ENCODE data around the gene JADE2.
"Not testable (repeated sequence)": the region's sequence is repeated elsewhere in the genome, so short reads cannot be mapped to it uniquely, and the experiment has no call there.

Gene JADE2

DNA sequence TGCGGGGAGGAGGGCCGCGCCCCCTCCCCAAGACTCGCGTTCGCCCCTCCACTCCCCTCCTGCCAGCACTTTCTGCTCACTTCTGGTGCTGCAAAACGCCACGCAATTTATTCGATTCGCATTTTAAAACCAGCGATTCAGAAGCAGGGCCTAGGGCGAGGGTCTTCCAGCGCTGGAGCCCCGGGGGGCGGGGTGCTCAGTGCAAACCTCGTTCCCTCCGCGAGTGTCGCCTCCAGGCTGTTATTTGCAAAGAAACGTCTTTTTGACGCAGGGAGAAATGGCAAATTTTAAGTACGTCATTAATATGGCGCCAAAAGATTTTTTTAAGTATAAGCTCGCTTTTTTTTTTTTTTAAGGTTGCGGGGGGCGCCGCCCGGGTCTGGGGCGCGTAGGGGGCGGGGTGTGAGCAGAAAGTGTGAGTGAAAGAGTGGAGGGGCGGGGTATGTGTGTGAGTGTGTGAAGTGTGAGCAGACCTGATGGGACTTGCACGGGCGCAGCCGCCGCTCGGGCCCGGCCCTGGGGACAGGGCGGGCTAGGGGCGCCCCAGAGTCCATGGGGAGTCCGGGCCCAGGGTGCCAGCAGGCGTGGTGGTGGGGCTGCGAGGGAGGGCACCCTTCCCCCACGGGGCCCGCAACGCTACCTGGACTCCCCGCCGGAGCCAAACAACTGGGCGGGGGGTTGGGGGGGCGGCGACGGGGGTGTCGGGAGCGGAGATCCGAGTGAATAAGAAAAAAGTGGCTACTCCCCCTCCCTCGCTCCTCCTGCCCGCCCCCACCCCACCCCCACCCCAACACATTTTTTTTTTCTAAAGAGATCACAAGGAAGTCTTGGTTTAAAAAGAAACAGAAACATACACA is at the start of gene JADE2:
Gene JADE2, plus strand, starts transcription at position 845 of the 857 bp plus-strand sequence. CDS start 10,188 bp downstream, outside the sequence.
- DNase-seq = peak; percentile 79

DNA sequence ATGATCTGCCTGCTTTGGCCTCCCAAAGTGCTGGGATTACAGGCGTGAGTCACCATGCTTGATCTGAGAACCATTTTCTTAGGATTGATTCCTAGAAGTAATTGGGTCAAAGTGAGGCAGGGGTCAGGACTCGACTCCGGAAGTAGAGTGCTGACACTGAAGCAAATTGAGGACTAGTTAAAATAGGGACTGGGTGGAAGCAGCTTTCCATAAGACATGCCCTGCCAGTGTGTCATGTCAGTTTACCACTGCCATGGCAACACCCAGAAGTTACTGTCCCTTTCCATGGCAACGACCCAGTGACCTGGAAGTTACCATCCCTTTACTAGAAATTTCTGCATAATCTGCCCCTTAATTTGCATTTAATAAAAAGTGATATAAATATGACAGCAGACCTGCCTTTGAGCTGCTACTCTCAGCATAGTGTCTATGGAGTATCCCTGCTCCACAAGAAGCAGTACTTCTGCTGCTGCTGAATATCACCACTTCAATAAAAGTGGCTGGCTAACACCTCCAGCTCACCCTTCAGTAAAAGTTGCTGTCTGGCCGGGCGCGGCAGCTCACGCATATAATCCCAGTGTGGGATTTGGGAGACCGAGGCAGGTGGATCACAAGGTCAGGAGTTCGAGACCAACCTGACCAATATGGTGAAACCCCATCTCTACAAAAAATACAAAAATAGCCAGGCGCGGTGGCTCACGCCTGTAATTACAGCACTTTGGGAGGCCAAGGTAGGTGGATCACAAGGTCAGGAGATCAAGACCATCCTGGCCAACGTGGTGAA is 47.8 kb upstream of the JADE2 start:
- DNase-seq = no peak

DNA sequence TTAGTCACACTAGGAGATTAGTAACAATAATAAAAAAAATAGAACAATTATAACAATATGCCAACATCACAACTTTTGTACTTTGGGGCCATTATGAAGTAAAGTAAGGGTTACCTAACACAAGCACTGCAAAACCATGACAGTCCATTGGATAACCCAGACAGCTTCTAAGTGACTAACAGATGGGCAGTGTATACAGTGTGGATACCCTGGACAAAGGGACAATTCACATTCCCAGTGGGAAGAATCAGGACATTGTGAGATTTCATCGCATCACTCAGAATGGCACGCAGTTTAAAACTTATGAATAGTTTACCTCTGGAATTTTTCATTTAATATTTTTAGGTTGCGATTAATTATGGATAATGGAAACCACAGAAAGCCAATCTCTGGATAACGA is 45.6 kb upstream of the JADE2 start:
- DNase-seq = no peak

DNA sequence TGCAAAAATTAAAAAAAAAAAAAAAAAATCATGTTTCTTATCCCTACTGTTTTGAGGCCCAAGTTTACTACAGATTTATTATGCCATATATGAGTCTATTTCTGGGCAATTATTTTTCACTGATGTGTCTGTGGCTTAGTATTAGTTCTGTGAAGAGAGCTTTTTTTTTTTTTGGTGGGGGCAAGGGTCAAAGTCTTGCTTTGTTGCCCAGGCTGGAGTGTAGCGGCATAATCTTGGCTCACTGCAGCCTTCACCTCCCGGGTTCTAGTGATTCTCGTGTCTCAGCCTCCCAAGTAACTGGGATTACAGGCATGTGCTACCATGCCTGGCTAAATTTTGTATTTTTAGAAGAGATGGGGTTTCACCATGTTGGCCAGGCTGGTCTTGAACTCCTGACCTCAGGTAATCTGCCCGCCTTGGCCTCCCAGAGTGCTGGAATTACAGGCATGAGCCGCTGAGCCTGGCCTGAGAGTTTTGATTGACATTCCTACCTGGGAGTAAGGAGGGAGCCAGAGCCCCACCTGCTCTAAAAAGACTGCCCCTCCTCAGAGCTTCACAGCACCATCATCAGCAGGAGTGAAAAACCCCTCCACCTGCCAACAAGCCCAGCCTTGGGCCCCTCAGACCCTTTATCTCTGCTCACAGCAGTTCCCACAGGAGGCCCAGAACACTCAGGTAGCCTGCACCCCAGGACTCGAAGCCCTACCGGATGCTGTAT is 36.1 kb upstream of the JADE2 start:
- no peak for DNase-seq

DNA sequence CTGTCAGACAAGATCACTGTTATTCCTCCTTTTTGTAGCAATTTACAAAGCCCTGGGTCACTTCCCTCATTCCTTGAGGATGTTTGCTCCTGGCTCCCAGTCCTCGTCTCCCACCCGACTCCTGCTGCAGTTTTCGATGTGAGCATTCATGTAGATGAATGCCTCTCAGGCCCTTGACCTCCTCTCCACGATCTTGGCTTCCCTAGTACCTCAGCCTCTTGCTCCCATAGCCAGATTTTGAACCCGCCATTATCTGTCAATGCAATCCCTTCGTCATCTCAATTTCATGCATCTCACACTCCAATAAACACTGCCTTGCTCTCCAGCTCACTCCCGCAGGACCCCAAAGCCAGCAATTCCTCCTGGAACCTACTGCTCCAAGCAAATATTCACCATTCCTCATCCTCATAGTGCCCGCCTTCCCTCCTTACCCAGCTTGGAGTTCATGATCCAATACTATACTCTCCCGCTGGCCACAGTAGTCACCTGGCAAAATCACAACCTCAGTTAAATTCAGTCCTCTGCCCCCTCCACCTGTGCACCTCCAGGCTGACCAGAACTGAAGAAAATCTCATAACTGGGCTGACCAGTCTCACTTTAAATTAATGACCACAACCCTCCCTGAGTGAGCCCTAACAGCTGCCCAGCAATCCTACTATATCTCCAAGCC is 35.1 kb upstream of the JADE2 start:
- no peak for DNase-seq

DNA sequence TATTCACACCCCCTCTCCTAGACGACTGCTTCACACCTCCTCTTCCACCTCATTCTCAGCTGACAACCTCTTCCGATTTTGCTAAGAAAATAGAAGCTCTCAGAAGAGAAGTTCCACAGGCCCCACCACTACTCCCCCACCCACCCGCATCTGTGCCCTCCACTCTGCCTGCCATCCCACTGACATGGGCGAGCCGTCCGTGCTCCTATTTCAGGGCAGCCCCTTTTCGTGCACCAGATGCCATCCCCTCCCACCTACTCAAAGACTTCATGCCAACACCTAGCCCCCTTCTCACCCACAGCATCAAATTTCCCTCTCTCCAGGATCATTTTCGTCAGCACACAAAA is 34.6 kb upstream of the JADE2 start:
- DNase-seq = no peak

DNA sequence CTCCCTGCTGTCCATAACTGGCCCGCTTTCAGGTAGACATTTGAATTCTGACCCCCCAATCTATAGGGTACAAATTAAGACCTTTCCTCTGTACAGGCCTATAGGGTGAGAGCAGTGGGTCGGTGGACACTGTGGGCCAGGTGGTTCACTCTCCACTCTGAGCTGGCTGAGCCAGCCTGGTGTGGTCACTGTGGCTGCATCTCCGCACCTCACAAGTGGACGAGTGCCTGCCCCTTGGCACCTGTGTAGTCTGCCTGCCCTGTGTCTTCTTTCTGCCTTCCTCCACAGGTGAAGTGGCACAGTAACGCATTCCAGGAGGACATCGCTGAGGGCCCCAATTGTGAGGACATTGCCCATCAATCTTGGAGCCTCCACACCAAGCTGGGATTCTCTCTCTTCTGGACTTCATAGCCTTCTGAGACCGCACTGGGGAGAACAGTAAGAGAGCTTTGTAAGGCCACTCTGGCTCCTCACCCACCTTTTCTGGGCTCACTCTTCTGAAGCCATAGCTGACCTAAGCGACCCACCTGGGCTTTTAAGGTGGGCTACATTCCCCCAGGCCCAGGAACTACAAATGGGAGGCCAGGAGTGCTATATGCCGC is 33.5 kb upstream of the JADE2 start:
- no peak for DNase-seq

DNA sequence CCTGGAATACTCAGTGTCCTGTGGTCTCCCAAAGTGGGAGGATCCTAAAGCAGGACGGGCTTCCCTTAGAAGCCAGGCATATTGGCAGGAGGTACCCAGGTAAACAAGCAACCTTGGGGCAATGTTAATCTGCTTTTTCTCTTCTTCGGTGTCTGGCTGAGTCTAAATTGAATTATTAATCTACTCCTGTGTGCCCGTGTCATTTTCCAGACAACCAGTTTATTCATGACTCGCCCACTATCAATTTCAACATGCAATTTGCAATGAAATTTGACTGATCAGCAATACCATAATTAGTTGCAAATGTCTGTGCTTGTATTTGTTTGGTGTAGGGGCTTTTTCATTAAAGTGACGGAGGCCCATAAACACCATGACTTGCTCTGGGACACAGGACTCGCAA is 32.9 kb upstream of the JADE2 start:
- no peak for DNase-seq

DNA sequence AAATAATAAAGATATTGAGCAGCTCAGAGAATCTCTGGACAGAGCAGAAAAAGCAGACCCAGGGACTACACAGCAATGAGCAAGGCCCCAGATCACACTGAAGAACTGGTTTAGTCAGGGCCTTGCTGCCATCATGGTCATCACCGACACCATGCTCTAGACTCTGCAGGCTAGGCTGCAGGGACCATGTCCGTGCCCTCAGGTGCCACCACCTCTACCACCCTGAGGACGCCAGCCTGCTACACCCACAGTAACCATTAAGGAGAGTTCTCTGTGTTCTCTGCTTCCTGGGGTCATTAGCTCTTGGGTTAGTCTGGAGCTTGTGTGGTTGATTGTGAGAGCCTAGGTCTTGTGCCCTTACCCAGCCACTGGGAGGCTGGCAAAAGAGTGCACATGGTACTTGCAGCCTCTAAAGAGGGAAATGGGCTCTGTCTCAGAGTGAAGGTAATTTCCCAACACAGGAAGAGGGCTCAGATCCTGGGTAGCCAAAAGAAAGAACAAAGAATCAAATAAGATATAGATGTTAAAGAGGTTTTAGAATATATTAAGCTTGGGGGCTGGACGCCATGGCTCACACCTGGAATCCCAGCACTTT is 31.9 kb upstream of the JADE2 start:
- DNase-seq = no peak

DNA sequence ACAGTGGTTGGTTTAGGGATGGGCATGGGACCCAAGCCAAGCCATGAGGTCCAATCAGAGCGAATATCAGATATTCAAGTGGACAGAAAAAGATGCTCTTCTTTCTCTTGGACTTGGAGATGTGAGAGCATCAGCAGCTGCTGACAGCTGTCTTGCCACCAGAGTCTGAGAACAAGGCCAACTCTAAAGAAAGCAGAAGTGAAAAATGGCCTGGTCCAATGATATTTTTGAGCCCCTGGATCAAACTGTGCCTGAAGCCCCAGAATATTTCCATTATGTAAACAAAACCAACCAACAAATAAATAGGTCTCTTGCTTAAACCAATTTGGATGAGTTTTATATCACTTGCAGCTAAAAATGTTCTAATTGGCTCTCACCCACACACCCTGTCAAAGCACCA is 30.7 kb upstream of the JADE2 start:
- DNase-seq = no peak

DNA sequence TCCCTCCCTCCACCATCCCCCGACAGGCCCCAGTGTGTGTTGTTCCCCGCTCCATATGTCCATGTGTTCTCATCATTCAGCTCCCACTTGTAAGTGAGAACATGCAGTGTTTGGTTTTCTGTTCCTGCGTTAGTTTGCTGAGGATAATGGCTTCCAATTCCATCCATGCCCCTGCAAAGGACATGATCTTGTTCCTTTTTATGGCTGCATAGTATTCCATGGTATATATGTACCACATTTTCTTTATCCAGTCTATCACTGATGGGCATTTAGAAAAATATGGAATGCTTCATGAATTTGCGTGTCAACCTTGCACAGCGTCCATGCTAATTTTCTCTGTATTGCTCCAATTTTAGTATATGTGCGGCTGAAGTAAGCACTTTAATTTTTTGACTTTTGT is 25.6 kb upstream of the JADE2 start:
- DNase-seq = not testable (repeated sequence)

DNA sequence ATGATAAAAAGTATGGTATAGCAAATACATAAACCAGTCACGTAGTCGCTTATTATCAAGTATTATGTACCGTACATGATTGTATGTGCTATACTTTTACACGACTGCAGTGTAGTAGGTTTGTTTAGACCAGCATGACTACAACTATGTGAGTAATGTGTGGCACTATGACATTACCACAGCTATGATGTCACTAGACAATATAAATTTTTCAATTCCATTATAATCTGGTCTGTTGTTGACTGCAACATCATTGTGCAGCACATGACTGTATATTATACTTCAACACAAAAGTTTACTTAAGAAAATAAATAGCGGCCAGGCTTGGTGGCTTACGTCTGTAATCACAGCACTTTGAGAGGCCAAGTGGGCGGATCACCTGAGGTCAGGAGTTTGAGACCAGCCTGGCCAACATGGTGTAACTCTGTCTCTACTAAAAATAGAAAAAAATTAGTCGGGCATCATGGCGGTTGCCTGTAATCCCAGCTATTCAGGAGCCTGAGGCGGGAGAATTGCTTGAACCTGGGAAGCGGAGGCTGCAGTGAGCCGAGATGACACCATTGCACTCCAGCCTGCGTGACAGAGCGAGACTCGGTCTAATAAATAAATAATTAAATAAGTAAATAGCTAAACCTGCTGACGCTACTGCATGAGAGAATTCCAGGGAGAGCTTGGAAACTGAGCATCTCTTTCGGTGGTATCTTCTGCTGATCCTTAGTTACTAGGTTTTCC is 24.6 kb upstream of the JADE2 start:
- no peak for DNase-seq

DNA sequence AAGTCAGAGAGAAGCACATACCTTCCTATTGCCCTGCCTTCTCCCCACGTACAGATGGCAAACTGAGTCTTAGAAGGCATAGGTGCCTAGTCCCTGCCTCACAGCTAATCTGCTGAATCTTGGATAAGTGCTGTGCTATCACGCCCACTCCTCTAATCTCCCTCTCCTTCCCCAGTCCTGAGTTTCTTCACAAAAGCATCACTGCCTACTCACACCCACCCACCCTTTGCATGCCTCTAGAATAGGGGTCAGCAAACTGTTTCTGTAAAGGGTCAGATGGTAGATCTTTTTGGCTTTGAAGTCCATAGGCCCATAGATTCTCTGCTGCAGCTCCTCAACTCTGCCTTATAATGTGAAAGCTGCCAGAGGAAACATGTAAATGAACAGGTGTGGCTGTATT is 23.2 kb upstream of the JADE2 start:
- DNase-seq = no peak

DNA sequence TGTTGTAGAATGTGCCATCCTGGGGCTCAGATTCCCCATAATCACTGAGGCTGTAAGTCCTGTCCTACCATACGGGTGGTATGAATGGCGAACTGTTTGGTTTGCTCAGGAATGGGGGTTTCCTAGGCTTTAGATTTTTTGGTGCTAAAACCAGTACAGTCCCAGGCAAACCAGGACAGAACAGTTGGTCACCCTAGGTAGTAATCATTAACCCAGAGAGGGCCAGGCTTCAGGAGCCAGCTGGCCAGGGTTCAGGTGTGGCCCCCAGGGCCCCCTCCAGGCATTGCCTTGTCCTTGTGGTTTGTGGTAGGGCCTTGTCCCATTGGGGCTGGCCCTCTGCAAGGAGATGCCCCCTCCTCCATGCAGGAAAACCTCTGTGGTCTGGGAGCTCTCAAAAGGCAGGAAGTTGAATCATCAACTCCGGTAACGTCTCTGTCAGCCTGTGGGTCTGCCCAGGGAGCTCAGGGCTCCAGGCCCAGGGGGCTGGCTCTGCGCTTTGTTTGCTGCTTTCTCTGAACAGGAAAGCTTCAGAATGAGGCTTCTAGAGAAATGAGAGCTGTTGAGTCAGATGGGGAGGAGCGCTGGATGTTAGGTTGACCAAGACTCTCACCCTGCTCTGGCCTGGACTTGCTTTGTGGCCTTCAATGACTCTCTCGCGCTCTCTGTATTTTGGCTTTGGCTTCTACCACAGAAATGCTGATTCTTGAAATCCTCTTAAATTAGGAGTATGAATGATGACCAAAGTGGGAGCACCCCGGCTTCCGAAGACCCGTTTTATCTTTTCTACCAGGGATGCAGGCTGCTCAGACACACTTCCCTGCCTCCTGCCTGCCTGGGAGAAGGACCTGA is 22.2 kb upstream of the JADE2 start:
- peak; percentile 54 for DNase-seq

DNA sequence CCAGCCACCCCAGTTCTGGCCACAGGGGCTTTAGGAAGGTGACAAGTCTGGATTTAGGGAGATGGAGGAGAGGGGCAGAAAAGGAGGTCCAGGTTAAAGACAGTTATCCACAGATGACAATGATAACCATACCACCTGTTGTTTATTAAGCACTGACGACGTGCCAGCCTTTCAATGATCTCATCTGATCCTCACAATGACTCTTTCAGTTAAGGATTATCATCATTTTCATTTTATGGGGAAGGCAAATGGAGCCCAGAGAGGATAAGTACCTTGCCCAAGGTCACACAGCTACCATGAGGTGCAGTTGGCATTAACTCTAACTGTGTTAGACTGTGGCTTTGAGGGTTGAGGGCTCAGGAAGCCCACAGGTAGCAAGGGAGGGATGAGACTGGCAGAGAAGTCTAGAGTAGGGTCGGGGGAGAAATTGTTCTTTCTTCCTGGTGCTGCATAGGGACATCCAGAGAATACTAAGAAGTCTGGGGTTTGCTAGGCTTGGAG is 21.5 kb upstream of the JADE2 start:
- DNase-seq = no peak

DNA sequence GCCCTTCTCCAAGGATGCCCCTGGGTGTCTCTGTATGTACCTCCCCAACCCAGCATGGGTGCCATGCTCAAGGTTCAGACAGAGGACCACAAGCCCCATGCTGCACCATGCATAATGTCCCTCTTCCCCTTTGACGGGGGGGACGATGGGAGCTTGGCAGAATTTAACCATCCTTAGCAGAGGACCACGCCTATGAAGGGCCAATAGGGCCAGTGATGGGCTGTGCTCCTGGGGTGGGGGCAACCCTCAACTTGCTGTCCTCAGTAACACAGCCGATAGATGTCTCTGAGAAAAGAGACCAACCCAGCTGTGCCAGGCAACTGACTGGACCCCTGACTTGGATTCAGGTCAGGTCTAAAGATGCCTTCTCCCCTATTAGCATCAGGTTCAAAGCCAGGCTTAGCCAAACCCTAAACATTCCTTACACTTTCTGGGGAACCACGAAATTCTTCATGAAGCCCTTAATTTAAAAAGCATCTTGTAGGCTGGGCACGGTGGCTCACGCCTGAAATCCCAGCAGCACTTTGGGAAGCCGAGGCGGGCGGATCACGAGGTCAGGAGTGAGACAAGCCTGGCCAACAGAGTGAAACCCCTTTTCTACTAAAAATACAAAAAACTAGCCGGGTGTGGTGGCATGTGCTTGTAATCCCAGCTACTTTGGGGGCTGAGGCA is 20.7 kb upstream of the JADE2 start:
- no peak for DNase-seq

DNA sequence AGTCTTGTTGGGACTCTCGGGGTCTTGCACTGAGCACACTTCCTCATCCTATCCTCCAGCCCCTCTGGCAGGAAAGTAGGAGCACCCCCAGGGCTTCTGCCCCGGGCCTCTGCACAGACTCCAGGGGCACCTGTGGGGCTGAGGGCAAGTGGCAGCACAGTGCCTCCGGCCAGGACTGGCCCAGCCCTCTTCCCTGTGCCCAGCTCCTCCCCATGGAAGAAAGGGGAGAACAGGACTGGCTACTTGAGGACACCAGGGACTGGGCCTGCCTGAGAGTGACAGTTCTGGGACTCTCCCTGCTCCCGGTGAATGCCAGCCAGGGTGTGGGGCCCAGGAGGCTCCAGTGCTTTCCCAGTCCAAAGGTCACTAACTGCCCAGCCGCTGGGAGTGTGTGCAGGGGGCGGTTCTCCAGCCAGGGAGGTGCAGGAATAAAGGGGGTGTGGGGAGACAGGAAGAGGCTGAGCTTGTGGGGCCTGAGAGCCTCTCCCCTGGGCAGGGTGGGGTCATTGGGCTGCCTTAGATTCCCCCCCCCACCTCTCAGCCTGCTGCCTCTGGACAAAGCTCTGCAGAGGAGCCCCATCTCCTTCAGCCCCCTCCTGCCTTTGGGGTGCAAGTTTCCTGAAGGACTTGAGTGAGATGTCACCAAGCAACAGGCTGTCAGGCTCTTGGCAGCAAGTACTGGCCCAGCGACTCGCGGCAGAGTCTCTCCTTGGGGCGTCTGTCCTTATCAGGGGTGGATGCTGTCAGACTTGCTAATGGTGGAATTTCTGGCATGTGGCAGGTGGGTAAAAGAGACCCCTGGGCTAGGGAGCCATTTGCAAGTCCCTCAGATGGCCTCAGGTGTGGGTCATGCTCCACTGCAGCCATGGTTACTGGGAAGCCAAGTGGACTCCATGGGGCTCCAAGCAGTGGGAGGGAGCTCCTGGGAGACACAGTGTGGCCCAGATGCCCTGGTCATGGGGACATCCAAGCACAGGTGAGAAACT is 19.1 kb upstream of the JADE2 start:
- no peak for DNase-seq

DNA sequence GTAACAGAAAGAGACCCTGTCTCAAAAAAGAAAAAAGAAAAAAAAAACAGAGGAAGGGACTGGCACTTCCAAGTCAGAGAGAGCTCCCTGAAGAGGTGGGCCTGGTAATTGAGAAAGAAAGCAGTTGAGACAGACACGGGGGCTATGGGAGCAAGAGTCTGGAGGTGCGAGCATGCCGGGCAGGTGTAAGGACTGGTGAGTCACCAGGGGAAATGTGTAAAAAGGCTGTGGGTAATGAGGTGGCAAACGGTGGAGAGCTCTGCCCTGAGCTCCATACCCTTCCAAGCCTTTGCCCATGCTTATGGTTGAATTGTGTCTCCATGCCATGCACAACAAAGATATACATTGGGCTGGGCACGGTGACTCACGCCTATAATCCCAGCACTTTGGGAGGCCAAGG is 18.0 kb upstream of the JADE2 start:
- DNase-seq = no peak

Measured in activated CD8-positive, alpha-beta memory T cell treated with anti-CD3 and anti-CD28 coated beads, Interleukin-2, amount 50 U/mL, for 4 hours (primary cell).